ENCODE measurements around the gene KDF1. TPM values are rescaled to one million over a fixed set of nuclear protein-coding genes. Genes with fewer than 3 reads are reported as not detected.

Gene KDF1
- 14.4 and 14.6 TPM in 2 replicates for total RNA-seq (2014; rRNA removed; shearing (Covaris generic))

GRCh38 chr1:26959722-26960624 lies at the start of gene KDF1:
KDF1 (minus strand) TSS chr1:26960468; CDS start chr1:26952380, 8,088 bp downstream.
- Histone ChIP-seq H3K36me3 (replicated peaks; ENCODE audit: control insufficient read depth, insufficient read depth, low read length) (no peaks in the 10 kb centered on the region), H3K27me3 (ENCODE audit: control insufficient read depth, insufficient read depth, low read length) (peaks cover 29% of the 10 kb centered on the region; the same call in 1 of the 2 replicates), H3K4me3 (ENCODE audit: insufficient read depth, low read depth, low read length) (peak within 1 kb of the TSS; percentile 91)
- DNase-seq, result peak; percentile 97

- no peaks in the 10 kb centered on the region for H3K27me3 ChIP-seq (ENCODE audit: control insufficient read depth, insufficient read depth, low read length)
- peak; percentile 11 for DNase-seq
- peaks cover 25% of the 10 kb centered on the region for H3K36me3 ChIP-seq (replicated peaks; ENCODE audit: control insufficient read depth, insufficient read depth, low read length)
- H3K4me3 ChIP-seq (ENCODE audit: insufficient read depth, low read depth, low read length), result peak overlapping the region; percentile 96
These were observed 49.4 kb upstream of the KDF1 start for GRCh38 chr1:27009601-27010197.

GRCh38 chr1:27007909-27008582 lies 47.8 kb upstream of the KDF1 start:
- Histone ChIP-seq H3K4me3 (ENCODE audit: insufficient read depth, low read depth, low read length) (no peak overlapping the region), H3K36me3 (replicated peaks; ENCODE audit: control insufficient read depth, insufficient read depth, low read length) (peaks cover 25% of the 10 kb centered on the region), H3K27me3 (ENCODE audit: control insufficient read depth, insufficient read depth, low read length) (no peaks in the 10 kb centered on the region)
- peak; percentile 70 for DNase-seq

GRCh38 chr1:27006683-27007082 lies 46.4 kb upstream of the KDF1 start:
- Histone ChIP-seq H3K36me3 (replicated peaks; ENCODE audit: control insufficient read depth, insufficient read depth, low read length) (peaks cover 29% of the 10 kb centered on the region), H3K4me3 (ENCODE audit: insufficient read depth, low read depth, low read length) (no peak overlapping the region), H3K27me3 (ENCODE audit: control insufficient read depth, insufficient read depth, low read length) (no peaks in the 10 kb centered on the region)
- peak; percentile 68 for DNase-seq

- Histone ChIP-seq H3K27me3 (ENCODE audit: control insufficient read depth, insufficient read depth, low read length) (no peaks in the 10 kb centered on the region), H3K4me3 (ENCODE audit: insufficient read depth, low read depth, low read length) (no peak overlapping the region), H3K36me3 (replicated peaks; ENCODE audit: control insufficient read depth, insufficient read depth, low read length) (peaks cover 29% of the 10 kb centered on the region)
- peak; percentile 62 for DNase-seq
These were observed 45.6 kb upstream of the KDF1 start for GRCh38 chr1:27005648-27006496.

- no peak overlapping the region for H3K4me3 ChIP-seq (ENCODE audit: insufficient read depth, low read depth, low read length)
- no peaks in the 10 kb centered on the region for H3K27me3 ChIP-seq (ENCODE audit: control insufficient read depth, insufficient read depth, low read length)
- DNase-seq, result peak; percentile 37
- H3K36me3 ChIP-seq (replicated peaks; ENCODE audit: control insufficient read depth, insufficient read depth, low read length), result peaks cover 29% of the 10 kb centered on the region
These were observed 44.9 kb upstream of the KDF1 start for GRCh38 chr1:27005166-27005530.

- Histone ChIP-seq H3K4me3 (ENCODE audit: insufficient read depth, low read depth, low read length) (no peak overlapping the region), H3K27me3 (ENCODE audit: control insufficient read depth, insufficient read depth, low read length) (no peaks in the 10 kb centered on the region), H3K36me3 (replicated peaks; ENCODE audit: control insufficient read depth, insufficient read depth, low read length) (peaks cover 26% of the 10 kb centered on the region)
- DNase-seq, result peak; percentile 63
These were observed 44.4 kb upstream of the KDF1 start for GRCh38 chr1:27004471-27005165.

DNA sequence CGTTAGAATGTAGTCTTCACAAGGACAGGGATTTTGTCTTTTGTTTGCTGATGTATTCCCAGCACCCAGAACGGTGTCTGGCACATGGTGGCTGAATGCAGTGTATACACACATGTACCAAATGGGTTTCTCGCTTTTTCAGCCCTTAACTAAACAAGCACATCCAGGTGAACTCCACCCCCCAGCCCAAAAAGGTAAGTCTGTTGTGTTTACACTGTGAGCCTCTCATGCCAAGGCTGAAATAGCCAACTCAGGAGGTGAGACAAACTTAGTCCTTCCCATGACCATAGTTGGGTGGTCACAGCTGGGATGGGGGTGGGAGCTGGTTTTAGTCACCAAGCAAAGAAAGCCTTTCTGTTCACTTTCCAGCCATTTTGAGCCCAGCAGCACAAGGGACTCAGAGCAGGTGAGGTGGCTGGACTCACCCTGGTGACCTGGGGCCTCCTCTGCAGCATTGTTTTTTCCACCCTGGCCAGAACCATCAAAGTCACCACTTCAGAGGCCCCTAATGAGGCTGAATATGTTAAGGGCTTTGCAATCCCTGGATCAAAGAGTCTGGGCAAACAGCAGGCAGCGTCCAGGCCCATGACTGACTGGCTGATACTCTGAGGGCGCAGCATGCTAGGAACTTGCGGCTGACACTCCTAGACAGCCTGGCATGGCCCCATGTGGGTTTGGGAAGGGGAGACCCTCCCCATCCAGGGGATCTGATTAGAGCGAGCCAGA lies 43.6 kb upstream of the KDF1 start:
- Histone ChIP-seq H3K4me3 (ENCODE audit: insufficient read depth, low read depth, low read length) (no peak overlapping the region), H3K36me3 (replicated peaks; ENCODE audit: control insufficient read depth, insufficient read depth, low read length) (peaks cover 23% of the 10 kb centered on the region), H3K27me3 (ENCODE audit: control insufficient read depth, insufficient read depth, low read length) (no peaks in the 10 kb centered on the region)
- peak; percentile 34 for DNase-seq

DNA sequence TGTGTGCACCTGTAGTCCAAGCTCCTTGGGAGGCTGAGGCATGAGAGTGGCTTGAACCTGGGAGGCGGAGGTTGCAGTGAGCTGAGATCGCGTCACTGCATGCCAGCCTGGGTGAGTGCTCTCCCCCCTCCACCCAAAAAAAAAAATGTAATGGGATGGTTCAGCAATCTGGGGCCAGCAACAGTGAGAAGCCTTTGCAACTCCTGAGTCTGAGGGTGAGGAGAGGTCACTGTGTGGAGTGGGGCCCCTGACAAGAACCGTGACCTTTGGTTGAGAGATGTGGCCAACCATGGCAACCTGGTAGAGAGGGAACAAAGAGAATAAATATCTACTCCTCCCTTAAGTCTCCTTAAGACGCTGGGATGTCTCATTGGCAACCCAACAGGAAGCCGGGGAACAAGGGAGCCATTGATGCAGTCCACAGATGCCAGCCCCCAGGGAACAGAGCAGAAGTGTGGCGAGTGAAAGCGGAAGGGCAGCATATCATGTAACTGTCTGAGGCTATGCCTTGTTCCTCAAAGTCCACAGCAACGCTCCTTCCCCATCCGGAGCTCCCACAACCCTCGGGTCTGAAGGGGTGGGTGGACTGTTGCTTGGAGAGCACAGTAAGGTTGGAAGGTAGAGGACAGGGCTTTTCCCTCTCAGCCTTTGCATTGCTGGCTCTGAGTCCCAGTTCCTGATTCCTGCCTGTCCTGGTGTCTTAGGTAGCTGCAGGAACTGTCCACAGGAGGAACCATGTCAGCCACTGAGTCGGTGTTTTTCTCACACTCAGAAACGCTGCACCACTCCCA lies 41.5 kb upstream of the KDF1 start:
- no peaks in the 10 kb centered on the region for H3K27me3 ChIP-seq (ENCODE audit: control insufficient read depth, insufficient read depth, low read length)
- H3K36me3 ChIP-seq (replicated peaks; ENCODE audit: control insufficient read depth, insufficient read depth, low read length), result peaks cover 23% of the 10 kb centered on the region
- DNase-seq, result no peak
- H3K4me3 ChIP-seq (ENCODE audit: insufficient read depth, low read depth, low read length), result no peak overlapping the region

GRCh38 chr1:27000817-27001460 lies 40.7 kb upstream of the KDF1 start:
- no peak for DNase-seq
- Histone ChIP-seq H3K36me3 (replicated peaks; ENCODE audit: control insufficient read depth, insufficient read depth, low read length) (peaks cover 16% of the 10 kb centered on the region), H3K27me3 (ENCODE audit: control insufficient read depth, insufficient read depth, low read length) (no peaks in the 10 kb centered on the region), H3K4me3 (ENCODE audit: insufficient read depth, low read depth, low read length) (no peak overlapping the region)

DNA sequence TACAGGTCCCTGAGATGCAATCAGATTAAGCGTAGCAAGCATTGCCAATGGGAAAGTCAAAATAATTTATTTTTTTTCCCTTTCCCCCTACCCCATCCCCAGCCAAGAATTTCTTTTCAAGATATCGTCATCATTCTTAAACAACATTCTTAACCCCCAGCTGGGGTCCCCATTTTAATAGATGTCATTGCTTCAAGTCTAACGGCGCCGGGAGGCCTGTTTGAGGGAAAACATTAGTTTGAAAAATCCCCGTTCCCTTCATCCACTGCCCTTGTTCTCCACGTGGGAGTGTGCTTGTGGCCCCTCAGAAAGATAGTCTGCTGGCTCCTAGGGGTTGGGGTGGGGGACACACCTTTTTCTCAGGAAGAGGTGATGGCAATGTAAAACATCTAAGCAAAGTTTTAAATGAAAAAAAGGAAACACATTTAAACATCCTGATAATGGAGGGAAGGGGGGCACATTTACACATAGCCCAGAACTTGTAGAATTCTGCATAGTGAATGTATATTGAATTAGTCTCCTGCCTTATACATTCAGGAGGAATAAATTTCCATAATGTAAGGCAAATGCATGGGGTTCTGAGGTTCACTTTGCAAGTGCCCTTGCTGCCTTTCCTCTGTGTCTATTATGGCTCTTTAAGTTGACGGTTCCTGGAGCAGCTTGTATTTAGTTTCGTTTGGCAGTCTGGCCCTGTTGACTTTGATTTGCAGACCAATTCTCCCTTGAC lies 40.0 kb upstream of the KDF1 start:
- Histone ChIP-seq H3K4me3 (ENCODE audit: insufficient read depth, low read depth, low read length) (no peak overlapping the region), H3K27me3 (ENCODE audit: control insufficient read depth, insufficient read depth, low read length) (no peaks in the 10 kb centered on the region), H3K36me3 (replicated peaks; ENCODE audit: control insufficient read depth, insufficient read depth, low read length) (peaks cover 11% of the 10 kb centered on the region)
- no peak for DNase-seq

Data from H7 (cell line).